ENCODE results near the gene SLC4A11.

SLC4A11 gene

GRCh38 chr20:3276680-3277015 is 37.7 kb upstream of the SLC4A11 start:
- Histone ChIP-seq H3K4me3 (replicated peaks; ENCODE audit: insufficient read depth, low read length) (no peak overlapping the region), H3K27me3 (ENCODE audit: insufficient read depth, poor library complexity, severe bottlenecking) (no peaks in the 10 kb centered on the region), H3K27ac (replicated peaks) (no peak overlapping the region)
- no peak for TF ChIP-seq SPI1 (IDR thresholded peaks at IDR 0.05; ENCODE audit: borderline replicate concordance, low read depth)
- no peak for TF ChIP-seq GABPA (IDR thresholded peaks at IDR 0.05; ENCODE audit: low read depth)
- TF ChIP-seq REST (IDR thresholded peaks at IDR 0.05; ENCODE audit: insufficient replicate concordance, low read depth) = no peak
- TF ChIP-seq POLR2AphosphoS5 (IDR thresholded peaks at IDR 0.05; ENCODE audit: low read depth) = no peak
- TF ChIP-seq CTCF (IDR thresholded peaks at IDR 0.05; ENCODE audit: insufficient read depth, low read length) = no peak
- DNase-seq (ENCODE audit: low read depth in 1 of 2, low spot score in 1 of 2) = peak in 1 of 2 experiments; percentile 18

GRCh38 chr20:3275966-3276679 is 37.1 kb upstream of the SLC4A11 start:
- Histone ChIP-seq H3K4me3 (replicated peaks; ENCODE audit: insufficient read depth, low read length) (no peak overlapping the region), H3K27me3 (ENCODE audit: insufficient read depth, poor library complexity, severe bottlenecking) (no peaks in the 10 kb centered on the region), H3K27ac (replicated peaks) (no peak overlapping the region)
- no peak for DNase-seq (ENCODE audit: low read depth in 1 of 2, low spot score in 1 of 2)
- TF ChIP-seq SPI1 (IDR thresholded peaks at IDR 0.05; ENCODE audit: borderline replicate concordance, low read depth) (no peak), POLR2AphosphoS5 (IDR thresholded peaks at IDR 0.05; ENCODE audit: low read depth) (no peak), REST (IDR thresholded peaks at IDR 0.05; ENCODE audit: insufficient replicate concordance, low read depth) (no peak), GABPA (IDR thresholded peaks at IDR 0.05; ENCODE audit: low read depth) (no peak), CTCF (IDR thresholded peaks at IDR 0.05; ENCODE audit: insufficient read depth, low read length) (no peak)

- Histone ChIP-seq H3K27ac (replicated peaks) (no peak overlapping the region), H3K27me3 (ENCODE audit: insufficient read depth, poor library complexity, severe bottlenecking) (no peaks in the 10 kb centered on the region), H3K4me3 (replicated peaks; ENCODE audit: insufficient read depth, low read length) (no peak overlapping the region)
- TF ChIP-seq GABPA (IDR thresholded peaks at IDR 0.05; ENCODE audit: low read depth) (no peak), REST (IDR thresholded peaks at IDR 0.05; ENCODE audit: insufficient replicate concordance, low read depth) (no peak), POLR2AphosphoS5 (IDR thresholded peaks at IDR 0.05; ENCODE audit: low read depth) (no peak), CTCF (IDR thresholded peaks at IDR 0.05; ENCODE audit: insufficient read depth, low read length) (no peak), SPI1 (IDR thresholded peaks at IDR 0.05; ENCODE audit: borderline replicate concordance, low read depth) (no peak)
- no peak for DNase-seq (ENCODE audit: low read depth in 1 of 2, low spot score in 1 of 2)
Measured at GRCh38 chr20:3275064-3275935, 36.3 kb upstream of the SLC4A11 start.
